ENCODE data around the gene PIGN. TPM values are rescaled to one million over a fixed set of nuclear protein-coding genes. Genes with fewer than 3 reads are reported as not detected.

Gene PIGN
- total and polyA plus RNA-seq, 2 donors (not counting 1 experiment from before 2014, with no cell fraction given), result 2.7 to 37.3 TPM

GRCh38 chr18:62210138-62210537 is 23.3 kb upstream of the PIGN start:
- Histone ChIP-seq H3K4me3 (ENCODE audit: control extremely low read depth in 1 of 5, extremely low read depth in 1 of 5, insufficient read depth in 1 of 5, low read depth in 2 of 5, low read length in 4 of 5) (no peak overlapping the region), H3K9me3 (ENCODE audit: control extremely low read depth in 1 of 3, control insufficient read depth in 2 of 3, insufficient read depth in 1 of 3, low read length in 2 of 3) (peaks cover 0 to 2% (median 0%) of the 10 kb centered on the region in 3 donors), H3K36me3 (replicated peaks in 1 of 2; ENCODE audit: control extremely low read depth in 1 of 2, control insufficient read depth in 1 of 2, extremely low read depth in 1 of 2, insufficient read depth in 2 of 2, low read length in 1 of 2) (peaks cover 10 to 20% of the 10 kb centered on the region in 2 experiments), H3K79me2 (ENCODE audit: control insufficient read depth, insufficient read depth, low read length) (peaks cover 69% of the 10 kb centered on the region), H3K4me1 (ENCODE audit: control insufficient read depth in 2 of 2, insufficient read depth in 2 of 2, low read length in 2 of 2) (peaks cover 0 to 2% of the 10 kb centered on the region in 2 donors), H3K27me3 (replicated peaks in 1 of 4; ENCODE audit: control extremely low read depth in 1 of 4, control insufficient read depth in 3 of 4, insufficient read depth in 4 of 4, low read length in 3 of 4) (no peaks in the 10 kb centered on the region), H3K4me2 (replicated peaks; ENCODE audit: low read depth, low read length, poor library complexity, severe bottlenecking) (no peak overlapping the region), H3K27ac (ENCODE audit: low read length in 2 of 2) (no peak overlapping the region), H2AFZ (ENCODE audit: insufficient read depth, low read depth, low read length, poor library complexity, severe bottlenecking) (no peak overlapping the region), H4K20me1 (ENCODE audit: control insufficient read depth, insufficient read depth, low read length, poor library complexity, severe bottlenecking) (peaks cover 55% of the 10 kb centered on the region), H3K9ac (ENCODE audit: low read length) (no peak overlapping the region)
- TF ChIP-seq CTCF (IDR thresholded peaks at IDR 0.05), result no peak
- TF ChIP-seq EZH2 (IDR thresholded peaks at IDR 0.05; ENCODE audit: borderline replicate concordance, insufficient read depth, low read depth, low read length, poor library complexity, severe bottlenecking), result no peak
- DNase-seq (no peak), ATAC-seq (ENCODE audit: low read depth) (no peak)
- Mint-ChIP-seq H3K9me3 (ENCODE audit: insufficient read depth) (no peaks in the 10 kb centered on the region), H3K27me3 (no peaks in the 10 kb centered on the region), H3K27ac (no peak overlapping the region), H3K4me1 (peaks cover 39% of the 10 kb centered on the region), H3K4me3 (no peak overlapping the region)
- intact Hi-C loops (cut with micrococcal nuclease), result no loop called here
- WGBS (ENCODE audit: insufficient coverage), result 100% methylated on average over 1 of the region's 1 CpG
- ChIA-PET POLR2A (no interaction called here), CTCF (no interaction called here)

GRCh38 chr18:62209046-62209445 is 22.2 kb upstream of the PIGN start:
- H3K27me3 Mint-ChIP-seq, result no peaks in the 10 kb centered on the region
- DNase-seq (no peak), ATAC-seq (ENCODE audit: low read depth) (no peak)
- H3K9me3 Mint-ChIP-seq (ENCODE audit: insufficient read depth), result no peaks in the 10 kb centered on the region
- no peak overlapping the region for H2AFZ ChIP-seq (ENCODE audit: insufficient read depth, low read depth, low read length, poor library complexity, severe bottlenecking)
- peaks cover 41% of the 10 kb centered on the region for H3K4me1 Mint-ChIP-seq
- CTCF ChIA-PET, result interaction anchor here (0.6 kb wide), 1 partner anchor 612 kb away, joined by 3 read pairs; no protein-coding TSS in a partner anchor
- POLR2A ChIA-PET, result no interaction called here
- no peak overlapping the region for H3K4me3 Mint-ChIP-seq
- H3K27ac ChIP-seq (ENCODE audit: low read length in 2 of 2), result no peak overlapping the region
- no peaks in the 10 kb centered on the region for H3K27me3 ChIP-seq (replicated peaks in 1 of 4; ENCODE audit: control extremely low read depth in 1 of 4, control insufficient read depth in 3 of 4, insufficient read depth in 4 of 4, low read length in 3 of 4)
- H3K9me3 ChIP-seq (ENCODE audit: control extremely low read depth in 1 of 3, control insufficient read depth in 2 of 3, insufficient read depth in 1 of 3, low read length in 2 of 3), result peaks cover 0 to 2% (median 0%) of the 10 kb centered on the region in 3 donors
- H3K36me3 ChIP-seq (replicated peaks in 1 of 2; ENCODE audit: control extremely low read depth in 1 of 2, control insufficient read depth in 1 of 2, extremely low read depth in 1 of 2, insufficient read depth in 2 of 2, low read length in 1 of 2), result peaks cover 6 to 12% of the 10 kb centered on the region in 2 experiments
- H3K4me1 ChIP-seq (ENCODE audit: control insufficient read depth in 2 of 2, insufficient read depth in 2 of 2, low read length in 2 of 2), result peaks cover 0 to 2% of the 10 kb centered on the region in 2 donors
- H4K20me1 ChIP-seq (ENCODE audit: control insufficient read depth, insufficient read depth, low read length, poor library complexity, severe bottlenecking), result peaks cover 64% of the 10 kb centered on the region
- H3K4me3 ChIP-seq (ENCODE audit: control extremely low read depth in 1 of 5, extremely low read depth in 1 of 5, insufficient read depth in 1 of 5, low read depth in 2 of 5, low read length in 4 of 5), result no peak overlapping the region
- no peak overlapping the region for H3K9ac ChIP-seq (ENCODE audit: low read length)
- no peak for TF ChIP-seq CTCF (IDR thresholded peaks at IDR 0.05)
- H3K79me2 ChIP-seq (ENCODE audit: control insufficient read depth, insufficient read depth, low read length), result peaks cover 74% of the 10 kb centered on the region
- no peak overlapping the region for H3K4me2 ChIP-seq (replicated peaks; ENCODE audit: low read depth, low read length, poor library complexity, severe bottlenecking)
- intact Hi-C loops (cut with micrococcal nuclease), result no loop called here
- no peak overlapping the region for H3K27ac Mint-ChIP-seq

Data from B cell (primary cell).